GM19035 (cell line): ENCODE measurements around the gene HOXB1.
"Not testable (repeated sequence)": the region's sequence is repeated elsewhere in the genome, so short reads cannot be mapped to it uniquely, and the experiment has no call there.

Experiments
- ATAC-seq: cut with Tn5 transposase; IDR thresholded peaks from one replicate; pipeline ENCODE4 v1.9.1; 2021; ENCODE audit not compliant: unreplicated experiment

Gene HOXB1

GRCh38 chr17:48544349-48545021, 13.7 kb upstream of the HOXB1 start:
- no peak for ATAC-seq

GRCh38 chr17:48543854-48544348, 13.1 kb upstream of the HOXB1 start:
- no peak for ATAC-seq

GRCh38 chr17:48543107-48543853, 12.5 kb upstream of the HOXB1 start:
- ATAC-seq = no peak

- ATAC-seq = no peak
Measured at GRCh38 chr17:48542698-48543106, 11.9 kb upstream of the HOXB1 start.

GRCh38 chr17:48542114-48542656, 11.4 kb upstream of the HOXB1 start:
- no peak for ATAC-seq

GRCh38 chr17:48541577-48542113, 10.8 kb upstream of the HOXB1 start:
- no peak for ATAC-seq

GRCh38 chr17:48541036-48541576, 10.3 kb upstream of the HOXB1 start:
- no peak for ATAC-seq

- no peak for ATAC-seq
Measured at GRCh38 chr17:48540213-48540612, 9.4 kb upstream of the HOXB1 start.

- ATAC-seq = no peak
Measured at GRCh38 chr17:48539177-48539576, 8.4 kb upstream of the HOXB1 start.

- no peak for ATAC-seq
Measured at GRCh38 chr17:48537316-48537715, 6.5 kb upstream of the HOXB1 start.

- not testable (repeated sequence) for ATAC-seq
Measured at GRCh38 chr17:48535793-48536559, 5.2 kb upstream of the HOXB1 start.

GRCh38 chr17:48532261-48532660, 1.4 kb upstream of the HOXB1 start:
- ATAC-seq = no peak

- no peak for ATAC-seq
Measured at GRCh38 chr17:48530208-48530886, 464 bp downstream of the HOXB1 start.

GRCh38 chr17:48529683-48530009, 1.2 kb downstream of the HOXB1 start:
- ATAC-seq = no peak

- no peak for ATAC-seq
Measured at GRCh38 chr17:48528936-48529682, 1.7 kb downstream of the HOXB1 start.

GRCh38 chr17:48528153-48528935, 2.5 kb downstream of the HOXB1 start:
- ATAC-seq = no peak

GRCh38 chr17:48527547-48527932, 3.3 kb downstream of the HOXB1 start:
- no peak for ATAC-seq

- ATAC-seq = no peak
Measured at GRCh38 chr17:48526608-48527546, 3.9 kb downstream of the HOXB1 start.
